NOMO-1 treated with DMSO at 0.1 percent for 48 hours (cell line): ENCODE data around the gene OXGR1.
"Not testable (repeated sequence)": the region's sequence is repeated elsewhere in the genome, so short reads cannot be mapped to it uniquely, and the experiment has no call there.

Experiments used
- DNase-seq: peaks from one replicate; lab custom pipeline; 2025; ENCODE audit not compliant: unreplicated experiment; lab: John Stamatoyannopoulos, UW

The OXGR1 gene

GRCh38 chr13:97005625-97006262 lies 11.5 kb upstream of the OXGR1 start:
- no peak for DNase-seq

- DNase-seq = no peak
Observed at GRCh38 chr13:97004886-97005285, 10.6 kb upstream of the OXGR1 start.

DNA sequence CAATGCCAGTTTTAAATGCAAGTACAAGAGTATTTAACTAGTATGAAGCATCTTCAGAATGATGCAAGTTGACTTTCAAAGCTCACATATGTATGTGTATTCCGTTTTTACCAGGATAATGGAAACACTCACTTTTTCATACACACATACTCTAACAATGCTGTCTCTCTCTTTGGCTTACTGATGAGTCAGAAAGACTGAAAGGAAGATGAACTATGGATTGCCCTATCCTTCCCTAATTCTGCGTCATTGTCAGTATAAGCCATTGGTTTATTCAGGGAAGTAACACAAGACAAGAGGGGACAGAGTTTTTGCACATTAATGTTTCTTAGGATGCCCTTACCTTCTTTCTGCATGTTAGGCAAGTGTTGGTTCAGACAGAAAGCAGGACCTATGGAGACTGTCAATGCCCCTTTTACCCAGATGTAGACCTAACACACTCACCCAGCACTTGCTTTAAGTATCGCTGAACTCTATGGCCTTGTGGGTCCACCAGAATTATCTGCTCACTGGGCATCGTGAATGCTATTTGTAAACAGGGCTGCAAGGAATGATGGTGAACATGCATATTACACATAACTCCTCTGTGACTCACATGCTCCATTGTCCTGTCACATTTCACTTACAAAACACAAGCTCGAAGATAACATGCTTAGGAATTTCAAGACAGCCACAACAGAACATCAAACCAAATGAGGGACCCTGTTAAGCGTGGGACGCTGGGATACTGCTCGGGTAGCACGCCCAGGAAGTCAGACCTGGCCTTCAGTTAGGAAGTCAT lies 10.0 kb upstream of the OXGR1 start:
- no peak for DNase-seq

- DNase-seq = no peak
Observed at GRCh38 chr13:97003071-97003470, 8.8 kb upstream of the OXGR1 start.

DNA sequence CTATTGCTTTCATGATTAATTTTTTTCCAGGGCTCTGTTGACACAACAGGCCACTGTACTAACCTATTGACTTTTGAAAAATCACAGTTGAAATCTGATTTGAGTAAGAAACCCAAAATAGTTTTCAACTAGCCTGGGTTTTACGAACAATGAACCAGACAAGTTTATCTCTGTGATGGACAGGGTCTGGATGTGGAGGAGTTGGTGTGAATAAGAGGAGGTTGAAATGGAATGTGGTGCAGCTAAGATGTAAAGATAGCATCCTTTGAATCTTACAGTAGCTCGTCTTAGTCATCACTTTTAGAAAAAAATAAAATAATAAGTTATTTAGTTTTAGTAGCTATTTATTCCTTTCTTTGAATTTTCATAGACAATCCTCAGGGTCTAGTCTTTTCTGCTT lies 8.3 kb upstream of the OXGR1 start:
- no peak for DNase-seq

- DNase-seq = peak; percentile 94
Observed at GRCh38 chr13:97001636-97002035, 7.4 kb upstream of the OXGR1 start.

GRCh38 chr13:97000295-97000925 lies 6.1 kb upstream of the OXGR1 start:
- no peak for DNase-seq

GRCh38 chr13:96999091-96999490 lies 4.8 kb upstream of the OXGR1 start:
- DNase-seq = peak; percentile 66

GRCh38 chr13:96998051-96998450 lies 3.8 kb upstream of the OXGR1 start:
- DNase-seq = no peak

DNA sequence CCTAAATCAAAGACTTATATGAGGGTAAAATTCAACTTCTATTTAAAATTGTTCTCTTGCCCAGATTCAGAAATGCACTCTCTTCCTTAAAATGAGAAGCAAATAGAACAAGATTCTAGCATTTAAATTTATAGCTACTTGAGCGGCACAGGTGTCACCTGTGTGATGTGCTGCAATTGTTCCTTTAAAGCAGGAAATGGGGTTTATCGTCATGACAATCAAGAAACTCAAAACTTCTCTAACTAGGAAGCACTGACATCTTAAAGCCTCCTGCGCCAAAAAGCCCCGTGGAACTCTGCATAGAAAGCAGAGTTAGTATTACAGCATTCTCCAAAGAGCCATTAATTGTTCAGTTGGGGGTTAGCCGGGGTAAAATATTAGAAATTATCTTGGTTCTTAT lies 2.6 kb upstream of the OXGR1 start:
- no peak for DNase-seq

- no peak for DNase-seq
Observed at GRCh38 chr13:96996107-96996506, 1.8 kb upstream of the OXGR1 start.

DNA sequence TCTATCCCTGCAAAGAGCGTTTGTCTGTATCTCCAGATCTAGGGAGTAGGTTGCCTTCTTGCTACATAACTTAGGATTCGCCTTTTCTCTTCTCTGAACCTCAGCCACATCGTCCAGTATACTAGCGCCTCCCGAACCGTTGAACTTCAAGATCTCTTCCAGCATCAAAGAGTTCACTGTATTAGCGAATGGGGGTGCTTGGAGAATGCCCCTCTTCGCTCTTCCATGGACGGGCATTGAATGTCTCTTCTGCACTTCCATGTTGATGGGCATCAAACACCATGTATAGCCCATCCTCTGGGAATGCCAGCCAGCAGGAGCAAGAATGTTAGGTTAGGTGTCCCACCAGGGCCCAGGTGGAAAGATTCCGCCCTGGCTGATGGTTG lies 575 bp upstream of the OXGR1 start:
- no peak for DNase-seq

DNA sequence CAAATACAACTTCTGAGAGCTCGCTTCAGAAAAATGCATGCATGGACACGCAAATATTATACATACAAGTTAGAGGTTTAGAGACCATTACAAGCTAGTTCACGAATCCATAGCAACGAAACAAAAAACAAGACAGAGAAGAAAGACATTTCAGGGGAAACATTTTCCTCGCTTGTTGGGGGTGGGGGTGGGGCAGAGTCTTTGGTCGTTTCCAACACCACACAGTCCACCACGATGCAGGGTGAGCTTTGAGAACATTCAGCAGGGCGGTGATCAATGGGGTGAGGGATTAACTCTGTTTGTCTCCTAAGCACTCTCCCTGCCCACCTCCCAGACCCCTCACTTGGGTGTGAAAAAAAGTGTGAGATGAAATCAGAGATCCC lies 651 bp downstream of the OXGR1 start:
- no peak for DNase-seq

DNA sequence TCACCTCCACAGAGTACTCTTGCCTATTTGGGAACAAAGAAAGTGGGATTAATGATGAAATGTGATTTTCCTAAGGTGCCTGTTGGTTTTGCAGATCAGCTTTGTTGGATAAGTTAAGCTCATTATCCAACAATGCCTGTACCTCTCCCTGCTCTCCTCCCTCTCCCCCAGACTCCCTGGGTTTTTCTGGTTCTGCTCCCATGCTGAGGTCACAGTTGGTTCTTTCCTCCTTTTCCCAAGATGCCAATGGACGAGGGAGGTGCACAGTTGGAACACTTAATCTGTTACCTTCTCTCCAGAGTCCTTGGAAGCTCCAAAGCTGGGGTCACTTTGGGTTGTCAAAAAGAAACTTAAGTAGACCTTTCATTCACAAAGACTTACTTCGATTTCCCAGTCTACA lies 1.6 kb downstream of the OXGR1 start:
- no peak for DNase-seq

DNA sequence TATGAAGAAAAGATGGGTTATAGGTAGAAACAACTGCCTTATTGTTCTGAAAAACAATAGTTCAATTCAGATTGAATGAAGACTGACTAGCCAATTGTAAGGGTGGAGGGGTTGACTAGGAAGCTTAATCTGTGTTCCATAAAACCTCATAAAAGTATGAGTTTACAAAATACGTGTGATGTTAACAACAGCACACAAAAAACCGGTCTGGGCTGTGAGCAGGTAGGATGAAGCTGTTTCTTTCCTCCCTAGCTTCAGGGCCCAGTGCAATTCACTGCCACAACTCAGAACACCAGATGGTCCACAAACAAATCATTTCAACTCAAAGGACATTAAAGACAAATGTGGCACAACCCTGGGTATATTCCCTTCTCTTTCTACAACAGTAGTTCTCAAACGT lies 3.2 kb downstream of the OXGR1 start:
- no peak for DNase-seq

DNA sequence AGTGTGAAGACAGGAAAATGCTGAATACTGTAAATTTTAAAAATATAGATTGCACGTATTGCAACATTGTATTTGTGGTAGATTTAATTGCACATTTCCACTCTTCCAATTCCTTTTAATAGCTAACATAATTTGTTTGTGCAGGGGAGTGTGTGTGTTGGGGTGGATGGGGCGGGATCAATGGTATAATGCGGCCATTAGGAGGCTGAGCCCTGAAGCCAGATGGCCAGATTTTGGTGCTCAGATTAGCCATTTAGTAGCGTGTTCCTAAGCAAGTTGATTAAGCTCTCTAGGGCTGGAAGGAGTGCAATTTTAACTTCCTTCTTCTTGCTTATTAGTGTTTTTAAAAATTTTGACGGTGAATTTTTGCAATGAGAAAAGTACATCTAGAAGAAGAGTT lies 5.8 kb downstream of the OXGR1 start:
- no peak for DNase-seq

GRCh38 chr13:96984051-96984508 lies 10.2 kb downstream of the OXGR1 start:
- peak; percentile 64 for DNase-seq

- peak; percentile 78 for DNase-seq
Observed at GRCh38 chr13:96982672-96983071, 11.6 kb downstream of the OXGR1 start.

DNA sequence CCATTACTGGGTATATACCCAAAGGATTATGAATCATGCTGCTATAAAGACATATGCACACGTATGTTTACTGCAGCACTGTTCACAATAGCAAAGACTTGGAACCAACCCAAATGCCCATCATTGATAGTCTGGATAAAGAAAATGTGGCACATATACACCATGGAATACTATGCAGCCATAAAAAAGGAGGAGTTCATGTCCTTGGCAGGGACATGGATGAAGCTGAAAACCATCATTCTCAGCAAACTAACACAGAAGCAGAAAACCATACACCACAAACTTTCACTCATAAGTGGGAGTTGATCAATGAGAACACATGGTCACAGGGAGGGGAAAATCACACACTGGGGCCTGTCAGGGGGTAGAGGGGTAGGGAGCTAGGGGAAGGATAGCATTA lies 14.4 kb downstream of the OXGR1 start:
- DNase-seq = not testable (repeated sequence)

DNA sequence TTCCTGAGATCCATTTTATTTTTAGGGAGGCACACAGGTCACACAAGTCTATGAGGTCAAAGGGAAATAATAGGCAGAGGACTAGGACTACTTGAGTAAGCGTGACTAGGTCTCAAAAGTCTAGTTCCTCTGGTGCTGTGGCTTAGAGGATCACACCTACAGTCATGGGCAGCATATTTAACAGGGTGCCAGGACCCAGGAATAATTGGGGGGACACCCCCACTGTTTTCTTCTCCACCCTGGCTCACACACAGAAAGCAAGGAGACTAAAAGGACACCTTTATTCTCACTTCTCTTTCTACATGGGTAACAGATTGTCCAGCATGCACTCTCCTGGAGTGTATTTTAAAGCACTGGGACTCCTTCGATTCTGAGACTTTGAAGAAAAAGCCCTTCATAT lies 26.2 kb downstream of the OXGR1 start:
- no peak for DNase-seq

DNA sequence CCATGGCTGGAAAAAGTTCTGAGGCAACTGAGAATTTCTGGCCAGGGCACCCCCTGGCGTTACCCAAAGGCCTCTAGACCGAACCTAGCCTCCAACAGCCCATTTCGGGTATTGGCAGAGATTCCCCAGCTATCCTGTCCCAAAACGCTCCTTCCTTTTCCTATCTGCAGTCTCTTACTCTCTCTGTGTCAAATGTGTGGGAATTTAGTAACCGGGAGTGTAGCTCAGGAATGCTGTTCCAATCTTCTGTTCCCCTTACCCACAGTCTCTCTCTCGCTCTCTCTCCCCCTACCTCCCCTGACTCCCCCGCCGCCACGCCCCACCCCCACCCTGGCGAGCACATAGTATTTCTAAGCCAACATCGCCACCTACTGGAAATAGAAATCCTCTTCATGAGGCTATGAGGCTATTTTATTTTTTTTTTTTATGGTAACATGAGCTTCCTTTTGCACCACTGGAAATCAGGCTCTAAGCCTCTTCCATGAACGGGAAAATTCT lies 27.0 kb downstream of the OXGR1 start:
- DNase-seq = no peak
